Measurements from ENCODE around the gene PPP2R5D. TPM values are rescaled to one million over a fixed set of nuclear protein-coding genes. Genes with fewer than 3 reads are reported as not detected.

PPP2R5D gene
- total RNA-seq, 3 donors from 2014 or later (not counting 1 experiment from before 2014, with no cell fraction given) = 30.5 to 49.1 (median 40.1) TPM

DNA sequence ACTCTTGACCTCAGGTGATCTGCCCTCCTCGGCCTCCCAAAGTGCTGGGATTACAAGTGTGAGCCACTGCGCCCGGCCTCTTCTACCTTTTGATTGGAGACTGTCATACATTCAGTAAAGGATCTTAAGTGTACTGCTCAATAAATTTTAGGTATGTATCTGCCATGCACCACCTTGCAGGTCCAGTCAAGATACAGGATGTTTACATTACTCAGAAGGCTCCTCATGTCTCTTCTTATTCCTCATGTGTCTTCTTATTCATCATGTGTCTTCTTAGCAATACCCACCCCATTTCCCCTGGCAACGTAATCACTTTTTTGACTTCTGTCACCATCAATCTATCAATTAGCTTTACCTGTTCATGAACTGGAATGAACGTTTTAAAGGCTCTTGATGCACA lies 21.5 kb downstream of the PPP2R5D start:
- H3K27ac Mint-ChIP-seq = no peak overlapping the region
- H3K36me3 Mint-ChIP-seq = no peaks in the 10 kb centered on the region
- H3K27me3 Mint-ChIP-seq (ENCODE audit: low read depth in 2 of 2) = no peaks in the 10 kb centered on the region

DNA sequence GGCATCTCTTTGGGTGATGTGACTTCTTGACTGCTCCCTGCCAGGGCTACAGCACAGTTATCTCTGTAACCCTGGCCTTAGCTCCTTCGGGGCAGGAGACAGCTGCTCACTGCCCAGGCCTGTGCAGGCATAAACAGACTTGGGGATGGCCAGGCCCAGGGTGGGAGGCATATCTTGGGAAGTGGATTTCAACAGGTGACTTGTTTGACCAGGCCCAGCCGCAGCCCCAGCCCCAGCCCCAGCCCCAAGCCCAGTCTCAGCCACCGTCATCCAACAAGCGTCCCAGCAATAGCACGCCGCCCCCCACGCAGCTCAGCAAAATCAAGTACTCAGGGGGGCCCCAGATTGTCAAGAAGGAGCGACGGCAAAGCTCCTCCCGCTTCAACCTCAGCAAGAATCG lies 21.9 kb downstream of the PPP2R5D start:
- no peaks in the 10 kb centered on the region for H3K36me3 Mint-ChIP-seq
- Histone ChIP-seq H3K27me3 (ENCODE audit: control insufficient read depth, insufficient read depth, low read length) (no peaks in the 10 kb centered on the region), H3K4me1 (ENCODE audit: control insufficient read depth, insufficient read depth, low read length) (no peaks in the 10 kb centered on the region), H3K36me3 (ENCODE audit: control insufficient read depth, insufficient read depth, low read length) (peaks cover 48% of the 10 kb centered on the region), H3K9me3 (ENCODE audit: control insufficient read depth, insufficient read depth, low read length) (no peaks in the 10 kb centered on the region), H3K27ac (ENCODE audit: low read length) (no peak overlapping the region), H3K4me3 (ENCODE audit: low read length) (no peak overlapping the region)
- H3K4me3 Mint-ChIP-seq = no peak overlapping the region
- TF ChIP-seq, protein P1, sequence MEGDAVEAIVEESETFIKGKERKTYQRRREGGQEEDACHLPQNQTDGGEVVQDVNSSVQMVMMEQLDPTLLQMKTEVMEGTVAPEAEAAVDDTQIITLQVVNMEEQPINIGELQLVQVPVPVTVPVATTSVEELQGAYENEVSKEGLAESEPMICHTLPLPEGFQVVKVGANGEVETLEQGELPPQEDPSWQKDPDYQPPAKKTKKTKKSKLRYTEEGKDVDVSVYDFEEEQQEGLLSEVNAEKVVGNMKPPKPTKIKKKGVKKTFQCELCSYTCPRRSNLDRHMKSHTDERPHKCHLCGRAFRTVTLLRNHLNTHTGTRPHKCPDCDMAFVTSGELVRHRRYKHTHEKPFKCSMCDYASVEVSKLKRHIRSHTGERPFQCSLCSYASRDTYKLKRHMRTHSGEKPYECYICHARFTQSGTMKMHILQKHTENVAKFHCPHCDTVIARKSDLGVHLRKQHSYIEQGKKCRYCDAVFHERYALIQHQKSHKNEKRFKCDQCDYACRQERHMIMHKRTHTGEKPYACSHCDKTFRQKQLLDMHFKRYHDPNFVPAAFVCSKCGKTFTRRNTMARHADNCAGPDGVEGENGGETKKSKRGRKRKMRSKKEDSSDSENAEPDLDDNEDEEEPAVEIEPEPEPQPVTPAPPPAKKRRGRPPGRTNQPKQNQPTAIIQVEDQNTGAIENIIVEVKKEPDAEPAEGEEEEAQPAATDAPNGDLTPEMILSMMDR (IDR thresholded peaks at IDR 0.05) = no peak
- H3K9me3 Mint-ChIP-seq = no peaks in the 10 kb centered on the region
- H3K4me1 Mint-ChIP-seq = peaks cover 0 to 5% of the 10 kb centered on the region in 2 donors
- ATAC-seq = no peak
- no peak overlapping the region for H3K27ac Mint-ChIP-seq
- H3K27me3 Mint-ChIP-seq (ENCODE audit: low read depth in 2 of 2) = no peaks in the 10 kb centered on the region
- no peak for DNase-seq
- intact Hi-C loops (cut with micrococcal nuclease) = no loop called here
- 96% methylated on average over 11 of the region's 11 CpGs for WGBS (ENCODE audit: insufficient coverage)

More for the DNA sequence above, 21.5 kb downstream of the PPP2R5D start:
- Mint-ChIP-seq H3K4me3 (no peak overlapping the region), H3K9me3 (no peaks in the 10 kb centered on the region), H3K4me1 (peaks cover 0 to 6% of the 10 kb centered on the region in 2 donors)
- H3K4me3 ChIP-seq (ENCODE audit: low read length) = no peak overlapping the region
- no peaks in the 10 kb centered on the region for H3K9me3 ChIP-seq (ENCODE audit: control insufficient read depth, insufficient read depth, low read length)
- H3K27me3 ChIP-seq (ENCODE audit: control insufficient read depth, insufficient read depth, low read length) = no peaks in the 10 kb centered on the region
- TF ChIP-seq, protein P1 (IDR thresholded peaks at IDR 0.05) = no peak
- ATAC-seq (no peak), DNase-seq (no peak)
- no peaks in the 10 kb centered on the region for H3K4me1 ChIP-seq (ENCODE audit: control insufficient read depth, insufficient read depth, low read length)
- H3K27ac ChIP-seq (ENCODE audit: low read length) = no peak overlapping the region
- peaks cover 46% of the 10 kb centered on the region for H3K36me3 ChIP-seq (ENCODE audit: control insufficient read depth, insufficient read depth, low read length)
- WGBS (ENCODE audit: insufficient coverage) = 96% methylated on average over 5 of the region's 5 CpGs
- intact Hi-C loops (cut with micrococcal nuclease) = no loop called here

DNA sequence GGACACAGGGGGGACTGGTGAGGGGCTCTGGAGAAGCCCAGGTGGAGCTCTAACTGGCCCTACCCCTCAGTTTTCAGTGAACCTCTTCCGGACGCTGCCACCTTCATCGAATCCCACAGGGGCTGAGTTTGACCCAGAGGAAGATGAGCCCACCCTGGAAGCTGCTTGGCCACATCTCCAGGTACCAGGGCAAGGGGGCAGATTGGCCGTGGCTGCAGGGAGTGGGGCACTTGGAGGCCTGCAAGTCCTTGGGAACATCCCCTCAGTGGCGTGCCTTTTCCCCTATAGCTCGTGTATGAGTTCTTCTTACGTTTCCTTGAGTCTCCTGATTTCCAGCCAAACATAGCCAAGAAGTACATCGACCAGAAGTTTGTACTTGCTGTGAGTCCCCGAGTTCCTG lies 22.8 kb downstream of the PPP2R5D start:
- Mint-ChIP-seq H3K9me3 (no peaks in the 10 kb centered on the region), H3K4me3 (no peak overlapping the region), H3K36me3 (no peaks in the 10 kb centered on the region), H3K27ac (peak overlapping the region in 1 of 2 donors; percentile 23), H3K27me3 (ENCODE audit: low read depth in 2 of 2) (no peaks in the 10 kb centered on the region), H3K4me1 (peaks cover 0 to 14% of the 10 kb centered on the region in 2 donors)
- no peak for DNase-seq
- TF ChIP-seq, protein P1 (IDR thresholded peaks at IDR 0.05) = no peak
- intact Hi-C loops (cut with micrococcal nuclease) = no loop called here
- ATAC-seq = no peak
- H3K4me1 ChIP-seq (ENCODE audit: control insufficient read depth, insufficient read depth, low read length) = peaks cover 3% of the 10 kb centered on the region
- no peak overlapping the region for H3K4me3 ChIP-seq (ENCODE audit: low read length)
- no peaks in the 10 kb centered on the region for H3K27me3 ChIP-seq (ENCODE audit: control insufficient read depth, insufficient read depth, low read length)
- H3K9me3 ChIP-seq (ENCODE audit: control insufficient read depth, insufficient read depth, low read length) = no peaks in the 10 kb centered on the region
- peaks cover 55% of the 10 kb centered on the region for H3K36me3 ChIP-seq (ENCODE audit: control insufficient read depth, insufficient read depth, low read length)
- H3K27ac ChIP-seq (ENCODE audit: low read length) = no peak overlapping the region
- WGBS (ENCODE audit: insufficient coverage) = 97% methylated on average over 9 of the region's 9 CpGs

DNA sequence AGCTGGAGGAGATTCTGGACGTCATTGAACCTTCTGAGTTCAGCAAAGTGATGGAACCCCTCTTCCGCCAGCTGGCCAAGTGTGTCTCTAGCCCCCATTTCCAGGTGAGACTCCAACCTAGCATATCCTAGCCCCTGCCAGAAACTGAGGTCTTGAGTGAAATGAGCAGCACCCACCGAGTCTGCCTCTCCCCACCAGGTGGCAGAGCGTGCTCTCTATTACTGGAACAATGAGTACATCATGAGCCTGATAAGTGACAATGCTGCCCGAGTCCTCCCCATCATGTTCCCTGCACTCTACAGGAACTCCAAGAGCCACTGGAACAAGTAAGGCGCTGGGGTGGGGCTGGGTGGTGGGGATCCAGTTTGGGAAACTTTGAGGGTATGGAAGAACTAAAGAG lies 24.8 kb downstream of the PPP2R5D start:
- TF ChIP-seq, protein P1 (IDR thresholded peaks at IDR 0.05) = no peak
- 76% methylated on average over 6 of the region's 6 CpGs for WGBS (ENCODE audit: insufficient coverage)
- Histone ChIP-seq H3K4me3 (ENCODE audit: low read length) (no peak overlapping the region), H3K27ac (ENCODE audit: low read length) (no peak overlapping the region), H3K36me3 (ENCODE audit: control insufficient read depth, insufficient read depth, low read length) (peaks cover 55% of the 10 kb centered on the region), H3K9me3 (ENCODE audit: control insufficient read depth, insufficient read depth, low read length) (no peaks in the 10 kb centered on the region), H3K27me3 (ENCODE audit: control insufficient read depth, insufficient read depth, low read length) (no peaks in the 10 kb centered on the region), H3K4me1 (ENCODE audit: control insufficient read depth, insufficient read depth, low read length) (peaks cover 16% of the 10 kb centered on the region)
- no peak for ATAC-seq
- Mint-ChIP-seq H3K27me3 (ENCODE audit: low read depth in 2 of 2) (no peaks in the 10 kb centered on the region), H3K36me3 (no peaks in the 10 kb centered on the region), H3K27ac (no peak overlapping the region), H3K4me1 (peaks cover 13 to 34% of the 10 kb centered on the region in 2 donors), H3K4me3 (no peak overlapping the region), H3K9me3 (no peaks in the 10 kb centered on the region)
- peak in 1 of 2 donors; percentile 60 for DNase-seq
- intact Hi-C loops (cut with micrococcal nuclease) = no loop called here
